Measurements from ENCODE around the gene EML6.

Gene EML6

GRCh38 chr2:54740333-54740732 lies 16.9 kb downstream of the EML6 start:
- H3K4me3 ChIP-seq (ENCODE audit: low read depth, low read length), result no peak overlapping the region
- in situ Hi-C loops (cut with HindIII; ENCODE audit: low sequenced_read_pairs), result no loop called here
- peak; percentile 12 for DNase-seq (ENCODE audit: low read depth, low spot score)
- TF ChIP-seq CTCF (IDR thresholded peaks at IDR 0.05; ENCODE audit: low read depth, low read length), result no peak

GRCh38 chr2:54741250-54741649 lies 17.8 kb downstream of the EML6 start:
- TF ChIP-seq CTCF (IDR thresholded peaks at IDR 0.05; ENCODE audit: low read depth, low read length), result no peak
- H3K4me3 ChIP-seq (ENCODE audit: low read depth, low read length), result no peak overlapping the region
- peak; percentile 1 for DNase-seq (ENCODE audit: low read depth, low spot score)
- in situ Hi-C loops (cut with HindIII; ENCODE audit: low sequenced_read_pairs), result no loop called here

- TF ChIP-seq CTCF (IDR thresholded peaks at IDR 0.05; ENCODE audit: low read depth, low read length), result no peak
These were observed 26.6 kb downstream of the EML6 start for GRCh38 chr2:54750040-54750439.

GRCh38 chr2:54752439-54752838 lies 29.0 kb downstream of the EML6 start:
- DNase-seq (ENCODE audit: low read depth, low spot score), result no peak
- no peak for TF ChIP-seq CTCF (IDR thresholded peaks at IDR 0.05; ENCODE audit: low read depth, low read length)
- H3K4me3 ChIP-seq (ENCODE audit: low read depth, low read length), result no peak overlapping the region
- in situ Hi-C loops (cut with HindIII; ENCODE audit: low sequenced_read_pairs), result no loop called here

More at GRCh38 chr2:54750040-54750439, 26.6 kb downstream of the EML6 start:
- no peak overlapping the region for H3K4me3 ChIP-seq (ENCODE audit: low read depth, low read length)
- no peak for DNase-seq (ENCODE audit: low read depth, low spot score)
- in situ Hi-C loops (cut with HindIII; ENCODE audit: low sequenced_read_pairs), result no loop called here

GRCh38 chr2:54755641-54756326 lies 32.3 kb downstream of the EML6 start:
- TF ChIP-seq CTCF (IDR thresholded peaks at IDR 0.05; ENCODE audit: low read depth, low read length), result no peak
- H3K4me3 ChIP-seq (ENCODE audit: low read depth, low read length), result no peak overlapping the region
- DNase-seq (ENCODE audit: low read depth, low spot score), result no peak
- in situ Hi-C loops (cut with HindIII; ENCODE audit: low sequenced_read_pairs), result no loop called here

GRCh38 chr2:54757500-54757899 lies 34.0 kb downstream of the EML6 start:
- no peak overlapping the region for H3K4me3 ChIP-seq (ENCODE audit: low read depth, low read length)
- in situ Hi-C loops (cut with HindIII; ENCODE audit: low sequenced_read_pairs), result no loop called here
- TF ChIP-seq CTCF (IDR thresholded peaks at IDR 0.05; ENCODE audit: low read depth, low read length), result no peak
- peak; percentile 20 for DNase-seq (ENCODE audit: low read depth, low spot score)

Data from astrocyte of the spinal cord (primary cell).